Gastroesophageal sphincter (tissue), 4 donors: ENCODE data around the gene IL2RA. TPM values are rescaled to one million over a fixed set of nuclear protein-coding genes. Genes with fewer than 3 reads are reported as not detected.

Experiments
- ATAC-seq: fragments of 150-250 bp; one replicate; pipeline ENCODE4 v1.9.1; 2016; ENCODE audit warnings: mild to moderate bottlenecking, moderate library complexity
- H3K27ac ChIP-seq, 4 donors: fragments of 200-600 bp; sonication (generic) in 3 of 4; 1 replicate in 3 of 4; 2 replicates in 1 of 4; pipeline ENCODE4 v1.5.1; 2016 to 2019
- H3K27me3 ChIP-seq: fragments of 200-600 bp; sonication (generic); one replicate; pipeline ENCODE4 v1.5.1; 2019
- H3K36me3 ChIP-seq, 2 donors: fragments of 200-600 bp; sonication (generic); one replicate each; pipeline ENCODE4 v1.5.1; 2019; ENCODE audit warnings: control low read depth in 1 of 2
- H3K4me1 ChIP-seq, 3 donors: fragments of 200-600 bp; sonication (generic); 1 replicate in 2 of 3; 2 replicates in 1 of 3; pipeline ENCODE4 v1.5.1; 2016 to 2019; ENCODE audit warnings: control low read depth in 2 of 3
- H3K4me3 ChIP-seq, 2 donors: fragments of 200-600 bp; sonication (generic); one replicate each; pipeline ENCODE4 v1.5.1; 2019; ENCODE audit warnings: mild to moderate bottlenecking in 1 of 2, moderate library complexity in 1 of 2
- H3K9me3 ChIP-seq, 3 donors: fragments of 200-600 bp; sonication (generic); one replicate each; pipeline ENCODE4 v1.5.1; 2017 to 2019; ENCODE audit warnings: control low read depth in 2 of 3
- EP300 ChIP-seq: sonication (generic); formaldehyde crosslinking; IDR thresholded peaks from one replicate; pipeline ENCODE4 v1.6.1; 2017; ENCODE audit warnings: antibody characterized with exemption, mild to moderate bottlenecking
- POLR2A ChIP-seq, 2 donors: fragments of 450-650 bp; IDR thresholded peaks; one replicate each; pipeline ENCODE4 v1.6.1; 2017; ENCODE audit warnings: antibody characterized with exemption in 2 of 2, mild to moderate bottlenecking in 2 of 2, moderate library complexity in 1 of 2
- POLR2AphosphoS5 ChIP-seq: sonication (generic); formaldehyde crosslinking; IDR thresholded peaks from one replicate; pipeline ENCODE4 v1.6.1; 2017; ENCODE audit warnings: antibody characterized with exemption
- WGBS, 2 donors: methylation state at CpG; one replicate each; pipeline ENCODE4 v1.1.5; 2018; ENCODE audit warnings: low coverage in 1 of 2; 5-methylcytosine and 5-hydroxymethylcytosine counted together
- total RNA-seq, 4 donors: library from RNA; depleted of rRNA; stranded (reverse); fragments of >200 nt; gene quantifications; one replicate each; pipeline ENCODE4 v1.1.0, GENCODE V29; 2016
- TF ChIP-seq, protein P1 (sequence below), 4 experiments: fragments of 200-600 bp in 2 of 4; fragments of 450-650 bp in 2 of 4; sonication (generic) in 1 of 4; IDR thresholded peaks; one replicate each; pipeline ENCODE4 v1.5.1; 2017 to 2019; ENCODE audit warnings: antibody characterized with exemption in 4 of 4, mild to moderate bottlenecking in 2 of 4, moderate library complexity in 2 of 4

The IL2RA gene
- total RNA-seq, 4 donors from 2014 or later: 0.31 to 16.3 (median 0.50) TPM

DNA sequence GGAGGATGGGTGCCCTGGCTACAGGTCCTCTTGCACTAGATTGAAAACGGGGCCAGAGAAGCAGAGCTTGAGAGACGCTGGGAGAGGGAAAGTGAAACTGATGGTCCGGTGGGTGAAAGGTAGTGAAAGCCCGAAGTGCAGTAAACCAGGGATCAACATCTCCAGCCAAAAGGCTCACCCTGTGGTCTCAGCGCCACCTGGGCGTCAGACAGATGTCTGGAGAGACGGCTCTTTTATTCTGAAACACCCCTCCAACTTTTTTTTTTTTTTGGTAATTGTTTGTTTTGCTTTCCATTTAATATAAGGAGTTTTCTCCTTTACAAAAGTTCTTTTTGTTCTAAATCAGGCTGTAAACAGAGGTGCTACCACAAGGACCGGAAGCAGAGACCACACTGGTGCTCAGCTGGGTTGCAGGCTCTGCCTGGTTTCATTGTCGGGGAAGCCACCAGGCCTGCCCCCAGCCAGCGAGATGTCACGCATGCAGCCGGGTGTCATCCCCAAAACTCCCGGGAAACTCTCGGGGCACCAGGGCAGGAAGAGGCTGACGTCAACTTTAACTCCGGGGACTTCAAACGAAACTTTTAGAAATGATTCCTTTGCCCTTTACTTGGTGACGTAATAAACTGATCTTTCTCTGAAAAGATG, 11.2 kb downstream of the IL2RA start:
- ATAC-seq: peak; percentile 82
- 8 to 11% methylated on average over 7 to 16 of the region's 18 CpGs for WGBS, 2 donors
- Histone ChIP-seq H3K4me1 (peaks cover 0 to 36% (median 3%) of the 10 kb centered on the region in 3 donors), H3K27ac (peak overlapping the region in 3 of 4 donors; percentile 60 to 75 (median 67)), H3K36me3 (no peaks in the 10 kb centered on the region), H3K27me3 (peaks cover 6% of the 10 kb centered on the region), H3K9me3 (no peaks in the 10 kb centered on the region), H3K4me3 (peak overlapping the region; percentile 12 to 44)
- TF ChIP-seq, protein P1, sequence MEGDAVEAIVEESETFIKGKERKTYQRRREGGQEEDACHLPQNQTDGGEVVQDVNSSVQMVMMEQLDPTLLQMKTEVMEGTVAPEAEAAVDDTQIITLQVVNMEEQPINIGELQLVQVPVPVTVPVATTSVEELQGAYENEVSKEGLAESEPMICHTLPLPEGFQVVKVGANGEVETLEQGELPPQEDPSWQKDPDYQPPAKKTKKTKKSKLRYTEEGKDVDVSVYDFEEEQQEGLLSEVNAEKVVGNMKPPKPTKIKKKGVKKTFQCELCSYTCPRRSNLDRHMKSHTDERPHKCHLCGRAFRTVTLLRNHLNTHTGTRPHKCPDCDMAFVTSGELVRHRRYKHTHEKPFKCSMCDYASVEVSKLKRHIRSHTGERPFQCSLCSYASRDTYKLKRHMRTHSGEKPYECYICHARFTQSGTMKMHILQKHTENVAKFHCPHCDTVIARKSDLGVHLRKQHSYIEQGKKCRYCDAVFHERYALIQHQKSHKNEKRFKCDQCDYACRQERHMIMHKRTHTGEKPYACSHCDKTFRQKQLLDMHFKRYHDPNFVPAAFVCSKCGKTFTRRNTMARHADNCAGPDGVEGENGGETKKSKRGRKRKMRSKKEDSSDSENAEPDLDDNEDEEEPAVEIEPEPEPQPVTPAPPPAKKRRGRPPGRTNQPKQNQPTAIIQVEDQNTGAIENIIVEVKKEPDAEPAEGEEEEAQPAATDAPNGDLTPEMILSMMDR (IDR thresholded peaks at IDR 0.05): peak in 2 of 4 experiments; percentile 29 to 47
- no peak for TF ChIP-seq EP300

DNA sequence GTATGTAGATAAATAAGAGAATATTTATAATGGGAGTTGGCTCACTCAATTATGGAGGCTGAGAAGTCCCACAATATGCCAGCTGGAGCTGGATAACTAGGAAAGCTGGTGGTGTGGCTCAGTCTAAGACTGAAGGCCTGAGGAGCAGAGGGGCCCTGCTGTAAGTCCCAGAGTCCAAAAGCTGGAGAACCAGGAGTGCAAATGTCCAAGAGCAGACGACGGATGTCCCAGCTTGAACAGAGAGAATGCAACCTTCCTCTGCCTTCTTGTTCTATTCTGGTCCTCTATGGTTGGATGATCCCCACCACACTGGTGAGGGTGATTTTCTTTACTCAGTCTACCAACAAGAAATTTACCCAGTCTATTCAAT, 13.2 kb downstream of the IL2RA start:
- H3K36me3 ChIP-seq: no peaks in the 10 kb centered on the region
- peaks cover 0 to 36% (median 3%) of the 10 kb centered on the region in 3 donors for H3K4me1 ChIP-seq
- WGBS, 2 donors: 94 to 100% methylated on average over 2 of the region's 2 CpGs
- no peak overlapping the region for H3K4me3 ChIP-seq
- TF ChIP-seq, protein P1 (IDR thresholded peaks at IDR 0.05): no peak
- no peak for TF ChIP-seq POLR2AphosphoS5
- no peak for TF ChIP-seq EP300
- no peak for TF ChIP-seq POLR2A (IDR thresholded peaks at IDR 0.05)
- no peak overlapping the region for H3K27ac ChIP-seq
- peaks cover 5% of the 10 kb centered on the region for H3K27me3 ChIP-seq
- no peaks in the 10 kb centered on the region for H3K9me3 ChIP-seq
- ATAC-seq: no peak

DNA sequence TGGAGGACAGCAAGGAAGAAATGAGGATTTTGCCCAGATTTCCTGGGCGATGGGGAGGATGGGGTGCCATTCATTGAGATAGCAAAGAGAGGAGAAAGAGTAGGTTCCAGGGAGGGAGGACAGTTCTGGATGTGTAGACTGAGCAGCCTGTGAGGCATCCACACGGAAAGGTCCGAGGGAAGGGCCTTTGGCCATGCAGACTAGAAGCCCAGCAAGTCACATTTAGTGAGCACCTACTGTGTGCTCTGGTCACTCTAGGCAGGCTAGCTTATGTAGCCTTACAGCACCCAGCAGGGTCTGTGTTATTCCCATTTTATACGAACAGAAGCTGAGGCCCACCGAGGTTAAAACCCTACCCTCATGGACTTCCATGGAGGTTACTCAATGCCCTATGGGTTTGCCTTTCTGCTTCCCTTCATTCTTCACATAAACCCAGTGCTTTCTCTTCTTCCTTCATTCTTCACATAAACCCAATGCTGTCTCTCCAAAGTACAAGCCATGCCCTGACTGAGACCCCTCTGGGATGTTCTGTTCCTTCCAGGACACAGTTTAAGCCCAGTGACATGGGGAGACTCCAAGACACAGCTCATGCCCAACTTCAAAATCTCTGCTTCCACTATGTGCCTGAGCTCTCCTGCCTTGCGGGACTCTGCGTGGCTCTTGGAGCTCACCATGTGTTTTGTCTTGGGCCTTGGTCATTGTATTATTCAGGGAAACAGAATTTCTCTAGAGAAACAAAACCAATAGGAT, 13.7 kb downstream of the IL2RA start:
- 95 to 98% methylated on average over 5 to 7 of the region's 7 CpGs for WGBS, 2 donors
- Histone ChIP-seq H3K27me3 (no peaks in the 10 kb centered on the region), H3K36me3 (no peaks in the 10 kb centered on the region), H3K4me3 (no peak overlapping the region), H3K27ac (no peak overlapping the region), H3K4me1 (peaks cover 0 to 31% (median 3%) of the 10 kb centered on the region in 3 donors), H3K9me3 (no peaks in the 10 kb centered on the region)
- no peak for ATAC-seq
- TF ChIP-seq POLR2A (IDR thresholded peaks at IDR 0.05) (no peak), EP300 (no peak), POLR2AphosphoS5 (no peak)

DNA sequence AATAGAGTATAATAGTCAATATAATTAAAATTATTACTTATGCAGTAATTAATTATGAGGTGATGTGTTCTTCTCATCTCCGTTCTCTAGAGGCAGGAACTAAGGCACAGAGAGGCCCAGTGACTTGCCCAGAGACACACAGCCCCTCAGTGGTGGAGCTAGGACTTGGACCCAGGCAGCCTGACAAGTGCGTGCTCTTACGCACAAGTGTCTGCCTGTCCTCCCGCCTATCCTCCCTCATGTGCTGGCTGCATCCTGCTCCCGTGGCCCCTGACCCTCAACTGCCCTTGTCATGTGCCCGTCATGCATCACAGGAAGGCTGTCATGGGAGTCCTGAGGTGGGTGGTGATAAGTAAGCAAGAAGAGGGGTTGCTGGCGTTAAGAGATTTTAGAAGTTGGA, 14.3 kb downstream of the IL2RA start:
- H3K4me1 ChIP-seq: peaks cover 0 to 27% (median 3%) of the 10 kb centered on the region in 3 donors
- no peak overlapping the region for H3K4me3 ChIP-seq
- ATAC-seq: no peak
- H3K27me3 ChIP-seq: no peaks in the 10 kb centered on the region
- H3K36me3 ChIP-seq: no peaks in the 10 kb centered on the region
- 75 to 83% methylated on average over 4 to 7 of the region's 7 CpGs for WGBS, 2 donors
- no peaks in the 10 kb centered on the region for H3K9me3 ChIP-seq
- TF ChIP-seq, protein P1 (IDR thresholded peaks at IDR 0.05): no peak
- TF ChIP-seq POLR2AphosphoS5 (no peak), EP300 (no peak), POLR2A (IDR thresholded peaks at IDR 0.05) (no peak)
- H3K27ac ChIP-seq: no peak overlapping the region

DNA sequence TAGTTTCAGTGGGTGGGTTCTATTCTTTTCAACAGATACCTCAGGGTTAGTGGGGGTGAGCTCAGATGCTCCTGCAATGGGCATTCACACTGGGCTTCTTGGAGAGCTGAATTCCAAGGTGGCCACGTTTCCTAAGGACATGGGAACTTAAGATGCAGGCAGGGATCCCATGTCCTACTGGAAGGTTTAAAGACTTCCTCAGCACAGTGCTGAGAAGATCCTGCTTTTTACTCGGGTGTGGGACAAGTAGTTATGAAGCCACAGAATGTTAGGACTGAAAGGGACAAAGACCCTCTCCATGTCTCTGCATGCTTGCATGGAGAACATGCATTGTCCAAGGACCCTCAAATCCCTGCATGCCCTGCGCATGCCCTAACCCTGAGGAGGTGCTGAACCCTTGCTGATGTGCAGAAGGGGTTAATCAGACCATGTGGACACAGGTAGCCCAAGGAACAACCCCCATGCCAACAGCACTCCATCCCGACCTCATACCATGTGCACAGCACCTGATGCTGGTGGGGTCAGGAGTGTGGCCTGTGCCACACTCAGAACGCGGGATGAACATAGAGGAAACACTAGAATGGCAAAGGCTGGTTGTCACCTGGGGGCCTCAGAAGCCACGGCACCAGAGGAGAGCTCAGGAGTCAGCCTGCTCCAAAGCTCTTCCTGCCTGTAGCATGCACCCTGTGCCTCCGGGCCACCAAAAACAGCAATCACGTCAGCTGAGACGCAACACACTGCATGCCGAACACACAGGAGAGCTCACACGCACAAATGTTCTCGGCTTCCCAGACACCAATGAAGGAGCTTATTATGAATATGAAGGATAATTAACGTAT, 15.2 kb downstream of the IL2RA start:
- H3K4me1 ChIP-seq: peaks cover 0 to 18% (median 3%) of the 10 kb centered on the region in 3 donors
- no peak overlapping the region for H3K4me3 ChIP-seq
- no peak for TF ChIP-seq EP300
- TF ChIP-seq, protein P1 (IDR thresholded peaks at IDR 0.05): no peak
- TF ChIP-seq POLR2A (IDR thresholded peaks at IDR 0.05): no peak
- no peak for TF ChIP-seq POLR2AphosphoS5
- H3K9me3 ChIP-seq: no peaks in the 10 kb centered on the region
- H3K27ac ChIP-seq: no peak overlapping the region
- no peak for ATAC-seq
- H3K27me3 ChIP-seq: no peaks in the 10 kb centered on the region
- WGBS, 2 donors: 66 to 79% methylated on average over 7 to 9 of the region's 14 CpGs
- H3K36me3 ChIP-seq: no peaks in the 10 kb centered on the region
